Measurements from ENCODE around the gene MAP4K3.

DNA sequence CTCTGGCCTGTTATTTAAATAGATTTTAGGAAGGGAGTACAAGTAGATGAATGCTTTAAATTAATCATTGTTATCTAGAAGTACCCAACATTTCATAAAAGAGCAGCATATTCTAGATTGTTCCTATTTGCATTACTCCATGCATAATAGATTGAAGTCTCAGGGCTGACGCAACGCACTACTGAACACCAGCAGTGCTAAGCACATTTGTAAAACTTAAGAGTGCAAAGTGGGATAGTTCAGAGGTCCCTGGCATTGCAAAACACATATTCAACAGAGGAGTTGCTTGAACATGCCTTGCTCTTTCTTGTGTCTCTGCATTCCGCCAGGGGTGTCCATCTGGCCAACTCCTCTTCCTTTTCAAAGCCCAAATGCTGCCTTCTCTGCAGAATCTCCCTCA is 215.6 kb downstream of the MAP4K3 start:
- TF ChIP-seq POLR2A (IDR thresholded peaks at IDR 0.05), result no peak
- TF ChIP-seq, protein P1, sequence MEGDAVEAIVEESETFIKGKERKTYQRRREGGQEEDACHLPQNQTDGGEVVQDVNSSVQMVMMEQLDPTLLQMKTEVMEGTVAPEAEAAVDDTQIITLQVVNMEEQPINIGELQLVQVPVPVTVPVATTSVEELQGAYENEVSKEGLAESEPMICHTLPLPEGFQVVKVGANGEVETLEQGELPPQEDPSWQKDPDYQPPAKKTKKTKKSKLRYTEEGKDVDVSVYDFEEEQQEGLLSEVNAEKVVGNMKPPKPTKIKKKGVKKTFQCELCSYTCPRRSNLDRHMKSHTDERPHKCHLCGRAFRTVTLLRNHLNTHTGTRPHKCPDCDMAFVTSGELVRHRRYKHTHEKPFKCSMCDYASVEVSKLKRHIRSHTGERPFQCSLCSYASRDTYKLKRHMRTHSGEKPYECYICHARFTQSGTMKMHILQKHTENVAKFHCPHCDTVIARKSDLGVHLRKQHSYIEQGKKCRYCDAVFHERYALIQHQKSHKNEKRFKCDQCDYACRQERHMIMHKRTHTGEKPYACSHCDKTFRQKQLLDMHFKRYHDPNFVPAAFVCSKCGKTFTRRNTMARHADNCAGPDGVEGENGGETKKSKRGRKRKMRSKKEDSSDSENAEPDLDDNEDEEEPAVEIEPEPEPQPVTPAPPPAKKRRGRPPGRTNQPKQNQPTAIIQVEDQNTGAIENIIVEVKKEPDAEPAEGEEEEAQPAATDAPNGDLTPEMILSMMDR (IDR thresholded peaks at IDR 0.05), result no peak
